ENCODE results near the gene KLF7.

The KLF7 gene

DNA sequence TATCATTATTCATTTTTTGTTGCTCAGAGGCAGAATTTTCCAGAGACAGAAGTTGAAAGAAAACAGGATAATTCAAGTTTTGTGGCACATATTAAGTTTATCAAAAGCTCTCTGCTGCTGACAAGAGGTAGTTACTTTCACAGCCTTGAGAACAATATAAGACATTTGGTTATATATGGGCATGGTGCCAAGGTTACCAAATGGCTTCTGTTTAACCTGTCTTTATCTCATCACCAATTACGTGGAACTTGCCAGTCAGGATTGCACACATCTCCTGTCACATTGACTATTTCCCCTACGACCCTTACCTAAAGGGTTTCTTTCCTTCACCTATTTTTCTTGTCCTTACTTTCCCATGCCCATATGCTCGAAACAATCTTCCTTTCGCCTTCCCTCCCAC, 35.9 kb downstream of the KLF7 start:
- H3K4me3 ChIP-seq (ENCODE audit: low read length), result no peak overlapping the region
- H3K9me3 ChIP-seq (ENCODE audit: control insufficient read depth, low read length), result no peaks in the 10 kb centered on the region
- no peak overlapping the region for H3K9ac ChIP-seq (ENCODE audit: low read length)
- H3K4me1 ChIP-seq (ENCODE audit: control insufficient read depth, insufficient read depth, low read length), result no peaks in the 10 kb centered on the region
- H3K36me3 ChIP-seq (ENCODE audit: control insufficient read depth, insufficient read depth, low read length), result no peaks in the 10 kb centered on the region
- no peaks in the 10 kb centered on the region for H3K27me3 ChIP-seq (ENCODE audit: control insufficient read depth, insufficient read depth, low read length)

DNA sequence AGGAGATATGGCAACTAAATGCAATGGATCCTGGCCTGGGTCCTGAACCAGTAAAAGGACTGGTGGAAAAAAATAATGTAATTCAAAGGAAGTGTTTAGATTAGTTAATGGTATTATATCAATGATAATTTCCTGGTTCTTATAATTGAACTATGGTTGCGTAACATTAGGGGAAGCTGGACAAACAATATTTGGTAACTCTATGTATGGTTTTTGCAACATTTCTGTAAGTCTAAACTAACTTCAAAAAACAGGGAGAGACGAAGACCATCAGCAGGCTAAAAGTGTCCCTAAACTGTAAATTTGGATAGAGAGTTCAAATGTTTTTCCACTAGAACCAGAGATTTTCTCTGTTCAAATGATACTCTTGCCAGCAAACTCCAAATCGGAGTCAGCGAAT, 36.9 kb downstream of the KLF7 start:
- H3K4me3 ChIP-seq (ENCODE audit: low read length), result no peak overlapping the region
- no peaks in the 10 kb centered on the region for H3K4me1 ChIP-seq (ENCODE audit: control insufficient read depth, insufficient read depth, low read length)

GRCh38 chr2:207126724-207127308, 38.9 kb downstream of the KLF7 start:
- no peaks in the 10 kb centered on the region for H3K9me3 ChIP-seq (ENCODE audit: control insufficient read depth, low read length)
- H3K36me3 ChIP-seq (ENCODE audit: control insufficient read depth, insufficient read depth, low read length), result peaks cover 9% of the 10 kb centered on the region
- no peaks in the 10 kb centered on the region for H3K4me1 ChIP-seq (ENCODE audit: control insufficient read depth, insufficient read depth, low read length)
- no peak overlapping the region for H3K9ac ChIP-seq (ENCODE audit: low read length)
- no peaks in the 10 kb centered on the region for H3K27me3 ChIP-seq (ENCODE audit: control insufficient read depth, insufficient read depth, low read length)
- H3K4me3 ChIP-seq (ENCODE audit: low read length), result no peak overlapping the region

More for the DNA sequence above, 36.9 kb downstream of the KLF7 start:
- Histone ChIP-seq H3K36me3 (ENCODE audit: control insufficient read depth, insufficient read depth, low read length) (no peaks in the 10 kb centered on the region), H3K9me3 (ENCODE audit: control insufficient read depth, low read length) (no peaks in the 10 kb centered on the region), H3K9ac (ENCODE audit: low read length) (no peak overlapping the region), H3K27me3 (ENCODE audit: control insufficient read depth, insufficient read depth, low read length) (no peaks in the 10 kb centered on the region)

DNA sequence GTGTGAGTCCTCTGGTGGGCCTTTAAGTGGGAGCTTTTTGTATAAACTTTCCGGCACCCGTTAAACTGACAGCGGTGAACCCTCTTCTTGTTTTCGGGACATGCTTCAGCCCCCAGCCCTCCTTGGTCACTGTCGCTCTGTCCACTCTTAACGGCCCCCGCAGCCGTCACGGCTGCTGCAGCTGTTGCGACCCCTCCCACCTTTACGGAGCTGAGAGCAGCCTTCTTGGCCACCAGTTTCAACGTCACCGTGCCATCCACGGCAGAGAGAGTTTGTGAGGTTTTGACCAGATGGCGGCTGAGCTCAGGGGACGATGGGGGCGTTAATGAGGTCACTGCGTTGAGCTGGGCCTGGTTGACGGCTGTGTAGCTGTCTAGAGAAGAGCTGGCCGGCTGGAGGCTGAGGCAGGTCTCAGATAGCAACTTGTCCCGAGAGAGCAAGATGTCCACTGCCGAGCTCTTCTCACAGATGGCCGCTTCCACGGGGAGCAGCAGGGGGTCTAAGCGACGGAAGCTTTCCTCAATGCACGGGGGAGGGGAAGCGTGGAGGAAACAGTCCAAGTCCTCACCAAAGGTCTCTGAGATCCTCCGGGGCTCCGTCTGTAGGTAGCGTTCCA, 41.9 kb downstream of the KLF7 start:
- Histone ChIP-seq H3K4me3 (ENCODE audit: low read length) (no peak overlapping the region), H3K36me3 (ENCODE audit: control insufficient read depth, insufficient read depth, low read length) (peaks cover 9% of the 10 kb centered on the region), H3K9me3 (ENCODE audit: control insufficient read depth, low read length) (no peaks in the 10 kb centered on the region), H3K9ac (ENCODE audit: low read length) (no peak overlapping the region), H3K27me3 (ENCODE audit: control insufficient read depth, insufficient read depth, low read length) (no peaks in the 10 kb centered on the region), H3K4me1 (ENCODE audit: control insufficient read depth, insufficient read depth, low read length) (no peaks in the 10 kb centered on the region)

- H3K9me3 ChIP-seq (ENCODE audit: control insufficient read depth, low read length), result no peaks in the 10 kb centered on the region
- H3K36me3 ChIP-seq (ENCODE audit: control insufficient read depth, insufficient read depth, low read length), result peaks cover 9% of the 10 kb centered on the region
- no peak overlapping the region for H3K4me3 ChIP-seq (ENCODE audit: low read length)
- no peak overlapping the region for H3K9ac ChIP-seq (ENCODE audit: low read length)
- H3K27me3 ChIP-seq (ENCODE audit: control insufficient read depth, insufficient read depth, low read length), result no peaks in the 10 kb centered on the region
- no peaks in the 10 kb centered on the region for H3K4me1 ChIP-seq (ENCODE audit: control insufficient read depth, insufficient read depth, low read length)
Observed at GRCh38 chr2:207123335-207123744, 42.4 kb downstream of the KLF7 start.

DNA sequence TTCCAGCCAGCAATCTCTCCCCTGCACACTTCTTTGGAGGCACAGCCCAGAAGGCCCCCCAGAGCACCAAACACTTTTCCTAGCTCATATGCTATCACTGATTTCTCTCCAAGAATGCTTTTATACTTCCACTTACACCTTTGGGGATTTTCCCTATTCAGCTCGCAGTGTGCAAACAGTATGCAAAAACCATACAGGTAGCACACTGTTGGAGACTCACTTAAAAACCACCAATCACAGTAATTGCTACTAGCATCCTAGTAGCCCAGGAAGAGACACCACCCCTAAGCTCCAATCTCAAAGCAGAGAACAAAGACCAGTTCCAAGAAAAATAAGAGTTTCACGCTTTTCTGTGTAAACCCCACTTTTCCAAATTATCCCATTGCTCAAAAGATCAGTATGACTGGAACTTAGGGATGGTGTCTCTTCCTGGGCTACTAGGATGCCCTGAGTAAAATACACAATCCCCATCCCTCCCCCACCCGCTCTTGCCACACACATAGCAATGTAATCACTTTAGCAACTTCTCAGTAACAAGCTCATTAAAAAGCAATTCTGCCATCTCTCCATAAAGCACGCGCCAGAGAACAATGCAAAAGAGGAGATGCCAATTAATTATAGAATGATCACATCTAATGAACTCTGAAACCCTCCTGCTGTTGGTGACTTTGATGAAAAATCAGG, 43.0 kb downstream of the KLF7 start:
- no peaks in the 10 kb centered on the region for H3K27me3 ChIP-seq (ENCODE audit: control insufficient read depth, insufficient read depth, low read length)
- no peaks in the 10 kb centered on the region for H3K4me1 ChIP-seq (ENCODE audit: control insufficient read depth, insufficient read depth, low read length)
- H3K9ac ChIP-seq (ENCODE audit: low read length), result no peak overlapping the region
- H3K36me3 ChIP-seq (ENCODE audit: control insufficient read depth, insufficient read depth, low read length), result peaks cover 9% of the 10 kb centered on the region
- H3K4me3 ChIP-seq (ENCODE audit: low read length), result no peak overlapping the region
- H3K9me3 ChIP-seq (ENCODE audit: control insufficient read depth, low read length), result no peaks in the 10 kb centered on the region

GRCh38 chr2:207121784-207122183, 44.0 kb downstream of the KLF7 start:
- Histone ChIP-seq H3K4me3 (ENCODE audit: low read length) (no peak overlapping the region), H3K36me3 (ENCODE audit: control insufficient read depth, insufficient read depth, low read length) (peaks cover 9% of the 10 kb centered on the region), H3K9ac (ENCODE audit: low read length) (no peak overlapping the region), H3K4me1 (ENCODE audit: control insufficient read depth, insufficient read depth, low read length) (no peaks in the 10 kb centered on the region), H3K27me3 (ENCODE audit: control insufficient read depth, insufficient read depth, low read length) (no peaks in the 10 kb centered on the region), H3K9me3 (ENCODE audit: control insufficient read depth, low read length) (no peaks in the 10 kb centered on the region)

GRCh38 chr2:207119048-207119447, 46.7 kb downstream of the KLF7 start:
- Histone ChIP-seq H3K9me3 (ENCODE audit: control insufficient read depth, low read length) (no peaks in the 10 kb centered on the region), H3K4me1 (ENCODE audit: control insufficient read depth, insufficient read depth, low read length) (no peaks in the 10 kb centered on the region), H3K4me3 (ENCODE audit: low read length) (no peak overlapping the region), H3K9ac (ENCODE audit: low read length) (no peak overlapping the region), H3K36me3 (ENCODE audit: control insufficient read depth, insufficient read depth, low read length) (peaks cover 9% of the 10 kb centered on the region), H3K27me3 (ENCODE audit: control insufficient read depth, insufficient read depth, low read length) (no peaks in the 10 kb centered on the region)

DNA sequence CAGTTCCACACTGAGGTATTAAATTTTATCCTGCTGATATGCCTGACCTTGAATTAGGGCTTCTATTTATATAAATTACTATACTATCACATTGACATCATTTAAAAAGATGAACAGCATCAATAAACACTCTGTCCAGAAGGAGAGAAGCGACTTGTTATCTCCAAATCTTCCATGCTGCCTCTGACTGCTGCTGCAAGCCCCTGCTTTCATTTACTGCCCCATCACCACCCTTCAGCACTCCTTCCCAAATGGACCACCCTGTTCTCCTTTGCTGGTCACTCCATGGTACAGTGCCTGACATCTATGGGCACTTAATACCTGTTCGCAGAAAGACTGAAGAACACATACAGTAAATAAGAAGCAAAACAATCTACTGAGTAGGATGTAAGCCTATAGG, 48.1 kb downstream of the KLF7 start:
- no peaks in the 10 kb centered on the region for H3K4me1 ChIP-seq (ENCODE audit: control insufficient read depth, insufficient read depth, low read length)
- H3K9ac ChIP-seq (ENCODE audit: low read length), result no peak overlapping the region
- H3K36me3 ChIP-seq (ENCODE audit: control insufficient read depth, insufficient read depth, low read length), result no peaks in the 10 kb centered on the region
- H3K4me3 ChIP-seq (ENCODE audit: low read length), result no peak overlapping the region
- no peaks in the 10 kb centered on the region for H3K27me3 ChIP-seq (ENCODE audit: control insufficient read depth, insufficient read depth, low read length)
- no peaks in the 10 kb centered on the region for H3K9me3 ChIP-seq (ENCODE audit: control insufficient read depth, low read length)

GRCh38 chr2:207115715-207116364, 49.9 kb downstream of the KLF7 start:
- no peak overlapping the region for H3K4me3 ChIP-seq (ENCODE audit: low read length)
- H3K9ac ChIP-seq (ENCODE audit: low read length), result no peak overlapping the region
- H3K36me3 ChIP-seq (ENCODE audit: control insufficient read depth, insufficient read depth, low read length), result no peaks in the 10 kb centered on the region
- no peaks in the 10 kb centered on the region for H3K9me3 ChIP-seq (ENCODE audit: control insufficient read depth, low read length)
- no peaks in the 10 kb centered on the region for H3K27me3 ChIP-seq (ENCODE audit: control insufficient read depth, insufficient read depth, low read length)
- no peaks in the 10 kb centered on the region for H3K4me1 ChIP-seq (ENCODE audit: control insufficient read depth, insufficient read depth, low read length)

- H3K4me1 ChIP-seq (ENCODE audit: control insufficient read depth, insufficient read depth, low read length), result no peaks in the 10 kb centered on the region
- no peaks in the 10 kb centered on the region for H3K9me3 ChIP-seq (ENCODE audit: control insufficient read depth, low read length)
- H3K9ac ChIP-seq (ENCODE audit: low read length), result no peak overlapping the region
- no peaks in the 10 kb centered on the region for H3K27me3 ChIP-seq (ENCODE audit: control insufficient read depth, insufficient read depth, low read length)
- no peak overlapping the region for H3K4me3 ChIP-seq (ENCODE audit: low read length)
- H3K36me3 ChIP-seq (ENCODE audit: control insufficient read depth, insufficient read depth, low read length), result no peaks in the 10 kb centered on the region
Observed at GRCh38 chr2:207113414-207113813, 52.3 kb downstream of the KLF7 start.

GRCh38 chr2:207112785-207113184, 53.0 kb downstream of the KLF7 start:
- no peak overlapping the region for H3K4me3 ChIP-seq (ENCODE audit: low read length)
- no peak overlapping the region for H3K9ac ChIP-seq (ENCODE audit: low read length)
- H3K4me1 ChIP-seq (ENCODE audit: control insufficient read depth, insufficient read depth, low read length), result no peaks in the 10 kb centered on the region
- H3K9me3 ChIP-seq (ENCODE audit: control insufficient read depth, low read length), result no peaks in the 10 kb centered on the region
- no peaks in the 10 kb centered on the region for H3K27me3 ChIP-seq (ENCODE audit: control insufficient read depth, insufficient read depth, low read length)
- no peaks in the 10 kb centered on the region for H3K36me3 ChIP-seq (ENCODE audit: control insufficient read depth, insufficient read depth, low read length)
